NCI-H2227 treated with DMSO at 0.1 percent for 48 hours (cell line): Measurements from ENCODE around the gene NTM.
A peak's percentile ranks its signal among the peaks of the same experiment; 100 is the strongest.

Experiments
- DNase-seq: peaks from one replicate; lab custom pipeline; 2025; lab: John Stamatoyannopoulos, UW

Gene NTM

DNA sequence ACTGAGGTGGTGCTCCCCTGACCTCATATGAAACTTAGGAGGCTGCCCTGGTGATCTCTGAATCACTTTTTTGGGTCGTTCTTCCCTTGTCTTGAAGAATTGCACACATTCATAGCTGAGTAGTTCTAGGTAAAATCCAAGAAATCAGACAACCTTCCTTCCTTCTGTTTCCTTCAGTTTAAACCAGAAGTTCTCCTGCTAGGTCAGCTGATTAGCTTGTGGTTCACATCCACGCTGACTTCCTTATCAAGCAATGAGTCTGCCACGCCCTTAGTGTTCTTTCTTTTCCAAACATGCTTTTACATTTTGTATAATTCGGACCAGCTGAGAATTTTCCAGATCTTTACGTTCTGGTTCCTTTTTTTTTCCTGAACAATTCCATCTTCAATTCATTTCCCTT is 892.8 kb downstream of the NTM start:
- DNase-seq = no peak

DNA sequence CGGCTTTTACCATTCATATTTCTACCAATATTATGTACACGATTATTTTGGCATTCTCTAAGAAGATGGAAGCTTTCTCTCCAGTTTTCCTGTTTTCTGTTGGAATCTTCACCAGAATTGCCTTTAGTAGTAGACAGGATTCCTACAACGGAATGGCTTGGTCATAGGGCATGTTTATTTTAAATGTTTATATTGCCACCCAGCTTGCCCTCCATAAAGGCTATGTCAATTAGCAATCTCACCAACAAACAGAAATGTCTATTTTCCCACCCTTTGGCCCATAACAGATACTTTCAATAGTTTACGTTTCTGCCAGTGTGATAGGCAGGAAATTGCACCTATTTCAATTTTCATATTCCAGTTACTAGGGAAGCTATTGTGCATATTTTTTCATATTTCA is 893.5 kb downstream of the NTM start:
- DNase-seq = no peak

DNA sequence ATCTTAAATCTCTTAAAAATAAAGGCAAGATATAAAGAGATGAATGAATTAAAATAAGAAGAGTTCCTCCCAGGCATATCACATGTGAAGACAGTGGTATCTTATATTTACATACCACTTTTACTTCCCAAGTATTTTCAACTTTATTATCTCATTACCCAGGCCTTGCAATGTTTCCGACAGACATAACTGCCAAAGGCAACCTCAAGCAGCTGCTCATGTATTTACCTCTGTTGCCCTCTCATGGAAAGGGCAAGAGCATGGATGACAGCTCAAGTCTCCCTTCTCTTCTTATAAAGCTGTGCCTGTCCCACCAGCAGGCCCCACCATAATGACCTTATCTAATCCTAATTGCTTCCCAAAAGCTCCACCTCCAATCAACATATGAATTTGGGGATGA is 894.2 kb downstream of the NTM start:
- DNase-seq = no peak

DNA sequence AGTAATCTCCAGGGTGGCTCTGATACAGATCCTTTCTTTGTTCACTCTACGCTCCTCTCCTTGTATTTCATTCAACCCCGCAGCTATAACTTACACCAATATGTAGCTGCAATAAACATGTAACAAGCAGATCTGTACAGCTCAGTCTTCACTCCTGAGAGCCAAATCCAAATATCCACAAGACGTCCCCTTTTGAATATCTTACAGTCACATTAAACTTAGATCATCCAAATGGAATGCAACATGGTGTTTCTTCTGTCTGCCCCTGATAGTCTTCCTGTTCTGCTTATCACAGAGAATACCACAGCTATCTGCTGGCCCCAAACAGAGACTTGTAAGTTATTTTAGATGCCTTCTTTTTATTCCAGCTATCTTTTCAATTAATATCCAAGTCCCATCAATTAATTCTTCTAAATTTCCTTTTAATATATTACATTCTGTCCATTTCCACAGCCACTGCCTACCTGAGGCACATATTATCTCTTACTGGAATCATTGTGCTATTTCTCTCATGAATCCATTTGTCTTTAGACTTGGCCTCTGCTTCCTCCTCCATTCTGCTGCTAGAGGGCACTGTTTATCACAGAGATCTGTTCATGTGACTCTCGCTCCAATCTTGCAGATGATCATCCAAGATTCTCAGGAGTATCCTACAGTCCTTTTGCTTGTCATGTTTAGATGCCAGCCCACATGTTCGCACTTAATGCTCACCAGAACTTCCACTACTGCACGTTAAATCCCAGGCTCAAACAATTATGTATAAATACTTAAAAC is 908.6 kb downstream of the NTM start:
- no peak for DNase-seq

DNA sequence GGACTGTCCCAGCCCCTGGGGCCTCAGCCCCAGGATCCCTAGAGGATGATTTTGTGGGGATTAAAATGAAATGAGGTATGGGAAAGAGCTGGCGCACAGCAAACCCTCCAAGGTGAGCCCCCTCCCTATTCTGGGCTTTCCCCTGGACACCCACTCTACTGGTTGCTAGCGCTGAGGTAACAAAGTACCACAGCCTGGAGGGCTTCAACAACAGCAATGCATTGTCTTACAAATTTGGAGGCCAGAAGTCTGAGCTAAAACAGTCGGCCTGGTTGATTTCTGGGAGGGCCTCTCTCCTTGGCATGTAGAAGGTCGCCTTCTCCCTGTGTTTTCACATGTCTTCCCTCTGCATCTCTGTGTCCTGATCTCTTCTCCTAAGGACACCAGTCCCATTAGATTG is 913.6 kb downstream of the NTM start:
- DNase-seq = no peak

DNA sequence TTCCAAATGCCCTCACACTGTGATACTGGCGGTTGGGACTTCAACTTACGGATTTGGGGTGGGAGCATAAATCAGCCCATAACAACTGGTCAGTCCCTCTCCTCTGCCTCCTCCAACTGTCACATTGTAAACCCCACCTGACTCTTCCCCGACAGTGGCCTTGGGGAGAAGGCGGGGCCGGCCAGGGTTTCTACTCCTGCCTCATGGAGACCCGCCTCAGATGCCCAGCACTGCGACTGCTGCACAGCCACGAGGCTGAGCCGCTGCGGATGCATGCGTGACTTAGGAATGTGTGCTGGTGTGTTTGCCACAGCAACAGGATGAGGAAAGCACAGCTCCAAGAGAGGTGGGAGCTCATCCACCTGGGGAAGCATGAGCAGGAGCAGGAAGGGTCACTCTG is 914.2 kb downstream of the NTM start:
- no peak for DNase-seq

DNA sequence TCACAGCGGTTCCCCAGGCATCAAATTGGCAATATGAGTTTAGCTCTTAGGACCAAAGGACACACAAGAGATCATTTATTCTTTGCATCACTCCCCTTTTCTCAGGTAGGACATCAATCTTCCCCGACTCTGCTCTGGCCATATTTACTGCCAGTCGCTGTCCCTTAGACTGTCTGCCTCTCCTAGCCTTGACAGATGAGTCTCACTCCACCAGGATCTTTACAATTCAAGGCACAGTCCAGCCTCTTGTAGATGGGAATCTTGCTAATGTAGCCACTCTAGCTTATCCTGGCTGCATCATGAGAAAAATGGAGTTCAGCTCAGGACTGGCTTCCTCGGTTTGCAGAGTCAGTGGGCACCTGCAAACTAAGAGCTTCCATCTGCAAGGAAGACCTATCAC is 915.2 kb downstream of the NTM start:
- DNase-seq = no peak

DNA sequence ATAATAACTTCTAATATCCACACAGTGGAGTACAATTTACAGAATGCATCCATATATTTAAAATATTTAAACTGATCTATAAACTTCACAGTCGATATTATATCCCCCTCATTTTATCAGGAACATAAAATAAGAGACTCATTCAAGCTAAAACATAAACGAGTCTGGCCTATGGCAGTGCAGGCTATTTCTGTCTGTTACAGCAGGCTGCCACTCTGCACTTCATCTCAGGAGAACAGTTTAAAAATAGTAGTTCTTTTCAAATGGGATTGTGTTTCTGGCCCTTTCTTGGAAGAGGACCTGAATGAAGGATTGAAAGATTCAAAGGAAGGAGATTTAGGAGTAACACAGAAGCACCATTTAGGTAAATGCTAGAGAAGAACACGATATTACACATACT is 915.7 kb downstream of the NTM start:
- no peak for DNase-seq

DNA sequence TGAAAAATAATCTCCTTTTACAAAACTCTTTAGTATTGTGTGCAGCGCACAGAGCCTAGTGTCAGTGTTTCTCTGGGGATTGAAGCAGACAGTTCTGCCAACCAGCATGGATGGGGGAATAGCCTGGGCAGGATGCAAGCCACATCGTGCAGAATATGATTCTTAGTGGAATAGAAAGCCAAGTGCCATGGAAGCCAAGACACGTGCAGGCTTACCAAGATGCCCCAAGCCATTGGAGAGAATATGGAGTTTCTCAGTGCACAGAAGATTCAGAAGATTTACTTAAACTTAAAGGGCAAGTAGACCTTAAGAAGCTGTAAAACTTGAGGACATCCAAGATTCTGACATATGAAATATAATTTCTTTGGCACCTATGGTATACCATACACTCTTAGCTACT is 917.6 kb downstream of the NTM start:
- DNase-seq = no peak

DNA sequence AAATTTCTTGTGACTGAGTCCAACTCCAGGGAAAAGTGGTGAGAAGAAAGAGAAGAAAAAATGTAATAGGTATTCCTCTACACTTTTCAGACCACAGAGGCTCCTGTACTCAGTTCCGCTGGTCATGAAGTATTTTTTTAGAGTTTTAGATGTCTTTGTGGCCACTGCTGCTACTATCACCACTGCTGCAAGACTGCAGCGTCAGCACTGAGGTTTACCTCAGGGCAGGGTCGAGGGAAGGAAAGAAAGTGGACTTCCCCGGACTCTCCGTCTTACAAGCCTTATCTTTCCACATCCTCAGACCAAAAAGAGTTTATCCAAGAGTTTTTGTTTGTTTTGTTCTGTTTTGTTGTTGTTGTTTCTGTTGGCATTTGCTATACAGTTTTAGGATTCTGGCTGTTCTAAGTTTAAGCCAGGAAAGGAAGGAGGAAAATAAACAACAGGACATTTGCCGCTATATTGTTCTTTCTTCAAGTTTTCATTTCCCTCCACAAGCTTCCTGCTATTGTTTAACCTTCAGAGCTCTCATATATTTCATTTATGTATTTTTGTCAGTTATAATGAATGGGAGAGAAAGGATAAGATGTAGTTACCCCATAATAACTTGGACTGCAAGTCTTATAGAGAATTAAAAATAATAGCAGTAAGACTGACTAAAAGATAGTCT is 919.3 kb downstream of the NTM start:
- DNase-seq = no peak

DNA sequence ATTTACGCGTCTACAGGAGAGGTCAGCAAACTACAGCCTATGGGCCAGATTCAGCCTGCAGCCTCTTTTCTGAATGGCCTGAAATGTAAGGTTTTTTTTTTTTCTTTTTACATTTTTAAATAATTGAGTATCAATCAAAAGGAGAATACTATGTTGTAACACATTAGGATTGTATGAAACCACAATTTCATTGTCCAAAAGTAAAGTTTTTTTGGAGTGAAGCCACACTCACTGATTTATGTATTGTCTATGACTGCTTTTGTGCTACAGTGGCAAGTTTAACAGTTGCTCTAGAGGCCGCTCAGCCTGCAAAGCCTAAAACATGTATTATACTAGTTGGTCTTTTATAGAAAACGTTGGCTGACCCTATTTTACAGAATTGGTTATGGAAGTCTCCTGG is 923.2 kb downstream of the NTM start:
- DNase-seq = no peak

DNA sequence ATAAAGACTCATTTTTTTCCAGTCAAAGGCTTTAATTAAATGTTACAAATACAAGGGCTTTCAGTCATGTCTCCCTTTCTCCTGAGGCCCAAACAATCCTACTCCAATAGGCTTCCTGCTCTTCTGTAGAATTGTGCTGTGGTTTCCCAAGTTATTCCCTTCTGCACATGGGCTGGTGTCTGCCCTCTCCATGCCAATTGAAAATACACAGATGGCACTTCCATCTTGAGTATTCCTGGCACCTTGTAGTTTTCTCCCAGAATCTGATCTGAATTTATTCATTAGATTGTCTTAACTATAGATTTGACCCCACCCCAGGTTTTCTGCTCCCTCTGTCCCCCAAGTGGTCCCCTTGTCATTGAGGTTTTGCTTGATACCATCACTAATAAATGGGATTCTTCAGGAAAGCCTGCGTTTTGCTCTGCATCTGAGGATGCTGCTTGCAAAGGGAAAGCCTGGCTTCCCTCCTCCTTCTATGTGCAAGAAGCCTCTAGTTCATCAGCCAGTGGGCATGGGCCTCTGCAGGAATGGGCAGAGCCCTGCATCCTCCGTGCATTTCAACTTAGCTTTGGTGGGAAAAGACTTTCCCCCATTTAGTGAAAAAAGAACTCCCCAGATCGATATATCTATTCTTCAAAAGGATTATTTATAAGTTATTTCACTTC is 926.7 kb downstream of the NTM start:
- no peak for DNase-seq

DNA sequence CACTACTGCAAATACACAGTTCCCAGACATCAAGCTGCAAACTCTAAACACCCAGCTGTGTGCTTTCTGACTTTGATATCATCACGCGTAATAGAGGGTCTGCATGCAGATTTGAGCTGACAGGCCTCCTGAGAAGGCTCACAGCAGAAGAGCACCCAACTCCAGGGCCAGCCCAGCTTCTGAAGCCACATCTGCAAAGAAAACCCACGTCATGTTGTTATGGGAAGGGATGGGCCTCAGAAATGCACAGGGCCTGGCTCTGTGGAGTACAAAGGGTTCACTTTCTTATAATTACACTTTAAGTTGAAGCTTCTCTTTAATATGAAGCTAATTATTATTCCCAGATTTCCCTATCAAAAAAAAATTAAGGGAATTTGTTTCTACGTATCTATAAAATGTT is 927.9 kb downstream of the NTM start:
- DNase-seq = no peak

DNA sequence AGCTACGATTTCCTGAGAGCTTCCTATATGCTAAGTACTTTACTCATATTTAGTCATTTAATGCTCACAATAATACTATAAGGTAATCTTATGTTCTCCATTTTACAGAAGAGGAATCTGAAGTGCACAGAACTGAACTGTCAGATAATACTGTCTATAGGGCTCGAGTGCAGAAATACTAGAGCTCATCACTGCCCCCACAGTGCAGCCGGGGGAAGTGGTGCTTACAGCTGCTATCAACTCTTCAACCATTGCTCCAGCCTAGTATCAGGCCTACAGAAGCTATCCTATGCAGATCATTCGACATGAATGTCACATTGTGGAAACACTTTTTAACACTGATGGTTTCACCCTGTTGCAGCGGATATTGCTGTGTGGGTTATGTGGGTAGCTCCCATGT is 929.9 kb downstream of the NTM start:
- no peak for DNase-seq

DNA sequence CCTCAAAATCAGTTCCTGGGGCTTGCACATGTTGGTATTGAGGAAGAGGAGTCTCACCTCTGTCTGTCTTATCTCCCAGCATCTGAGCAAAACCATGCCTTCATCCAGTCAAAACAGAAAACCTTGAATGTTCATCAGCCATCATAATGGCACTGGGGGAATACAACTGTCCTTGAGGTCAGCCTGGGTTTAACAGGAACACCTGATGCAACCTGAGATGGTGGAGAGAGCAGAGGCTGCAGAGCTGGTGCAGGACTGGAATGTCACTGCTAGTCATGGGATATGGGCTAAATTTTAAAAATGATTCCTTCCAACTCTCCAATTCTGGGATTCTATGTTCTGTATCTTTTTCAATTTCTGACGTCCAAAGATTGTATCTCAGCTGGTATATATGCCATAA is 931.0 kb downstream of the NTM start:
- no peak for DNase-seq

DNA sequence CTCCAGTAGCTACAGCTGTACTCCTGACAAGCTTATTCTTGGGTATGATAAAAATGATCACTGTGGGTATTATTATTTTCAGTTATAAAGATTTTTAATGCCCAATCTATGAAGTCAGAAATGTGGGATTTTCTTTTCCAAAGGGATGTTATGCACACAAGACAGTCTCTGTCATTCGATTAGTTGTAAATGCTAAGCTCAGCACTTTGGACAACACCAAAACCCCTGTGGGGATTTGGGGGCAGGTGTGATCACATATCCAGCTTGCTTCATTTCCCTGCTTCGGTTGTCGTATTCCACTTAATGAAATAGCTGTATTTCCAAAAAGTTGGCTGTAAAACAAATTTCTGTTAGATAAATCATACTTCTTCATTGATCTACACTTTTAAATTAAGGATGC is 931.5 kb downstream of the NTM start:
- DNase-seq = no peak

DNA sequence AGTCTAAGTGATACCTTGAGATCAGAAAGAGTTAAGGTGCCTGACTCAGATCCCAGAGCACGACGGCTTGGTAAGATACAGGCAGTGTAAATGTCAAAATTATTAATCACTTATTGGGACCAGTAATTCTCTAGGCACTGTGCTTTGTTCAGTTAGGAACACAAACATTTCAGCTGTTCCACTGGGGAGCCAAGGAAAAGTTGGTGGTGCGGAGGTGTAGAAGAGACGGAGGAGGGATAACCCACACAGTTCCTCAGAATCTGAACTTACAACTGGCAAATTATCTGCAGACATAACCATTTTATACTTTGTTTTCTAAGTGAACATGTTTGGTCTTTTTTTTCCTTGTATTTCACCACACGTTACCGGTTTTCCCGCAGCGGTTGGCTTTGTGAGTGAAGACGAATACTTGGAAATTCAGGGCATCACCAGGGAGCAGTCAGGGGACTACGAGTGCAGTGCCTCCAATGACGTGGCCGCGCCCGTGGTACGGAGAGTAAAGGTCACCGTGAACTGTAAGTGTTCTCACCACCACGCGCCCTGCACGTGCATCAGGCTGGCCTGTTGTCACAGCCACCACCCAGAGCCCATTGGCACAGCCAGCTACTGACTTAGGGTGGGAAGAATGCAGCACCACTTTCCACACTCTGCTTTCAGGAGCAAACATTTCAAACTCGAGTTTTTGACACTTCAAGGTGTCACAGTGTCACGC is 937.0 kb downstream of the NTM start:
- no peak for DNase-seq

DNA sequence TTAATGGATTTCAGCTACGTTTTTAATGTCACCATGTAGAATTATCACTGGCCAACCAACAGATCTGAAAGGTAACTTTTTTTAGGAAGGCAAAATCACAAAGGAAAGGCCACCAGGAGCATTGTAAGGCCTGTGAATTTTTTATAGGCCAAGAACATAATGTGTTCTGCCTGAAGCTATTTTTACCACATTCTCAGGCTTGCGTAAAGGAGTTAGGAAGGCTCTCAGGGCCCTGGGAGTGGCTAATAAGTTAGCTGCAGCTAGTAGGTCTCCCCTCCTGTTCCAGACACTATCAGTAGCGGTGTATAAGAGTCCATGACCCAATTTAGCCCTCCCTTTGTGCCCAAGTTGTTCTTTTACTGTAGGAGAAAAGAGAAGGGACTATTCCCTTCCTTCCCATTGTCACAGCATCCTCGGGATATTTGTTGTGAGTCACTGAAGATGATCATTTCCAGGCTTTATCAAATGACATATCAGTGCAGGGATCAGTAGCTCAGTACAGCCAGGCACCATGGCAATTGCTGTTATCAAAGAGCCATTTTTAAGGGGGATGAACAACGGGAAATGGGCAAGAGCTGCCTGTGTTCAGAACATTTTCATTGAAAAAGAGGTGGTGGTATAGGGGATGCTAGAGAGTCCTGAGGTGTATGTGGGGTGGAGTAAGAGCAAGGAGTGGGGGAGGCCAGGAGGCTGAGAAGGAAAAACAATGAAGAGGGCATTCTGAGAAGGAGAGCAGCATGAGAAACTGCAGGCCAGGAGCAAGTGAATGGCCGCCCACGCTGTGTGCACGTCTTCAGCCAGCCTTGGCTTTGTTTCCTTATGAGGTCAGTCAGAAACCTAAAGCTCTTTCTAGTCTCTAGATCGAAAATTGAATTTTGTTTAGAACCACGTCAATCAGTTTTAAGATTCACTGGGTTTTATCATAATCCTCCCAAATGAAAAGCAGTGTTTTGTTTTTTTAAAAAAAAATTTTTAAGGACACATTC is 940.3 kb downstream of the NTM start:
- no peak for DNase-seq

DNA sequence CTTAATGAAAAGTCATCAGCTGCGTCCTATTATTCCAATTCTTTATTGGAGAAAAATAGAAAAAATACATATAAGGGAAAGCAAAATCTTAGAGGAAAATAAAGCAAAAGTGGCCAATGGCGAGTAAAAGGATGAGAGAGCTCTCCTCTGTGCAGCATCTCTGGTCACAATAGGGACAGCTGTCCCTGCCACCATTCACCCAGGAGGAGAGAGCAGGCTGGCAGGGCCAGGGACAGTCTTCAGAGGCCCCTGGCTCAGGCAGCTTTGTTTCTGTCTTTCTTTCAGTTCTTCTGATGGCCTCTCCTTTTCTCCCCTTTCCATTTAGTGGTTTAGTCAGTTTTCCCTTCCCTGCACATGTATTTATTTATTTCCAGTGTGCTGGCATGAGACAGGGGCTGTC is 941.3 kb downstream of the NTM start:
- no peak for DNase-seq

DNA sequence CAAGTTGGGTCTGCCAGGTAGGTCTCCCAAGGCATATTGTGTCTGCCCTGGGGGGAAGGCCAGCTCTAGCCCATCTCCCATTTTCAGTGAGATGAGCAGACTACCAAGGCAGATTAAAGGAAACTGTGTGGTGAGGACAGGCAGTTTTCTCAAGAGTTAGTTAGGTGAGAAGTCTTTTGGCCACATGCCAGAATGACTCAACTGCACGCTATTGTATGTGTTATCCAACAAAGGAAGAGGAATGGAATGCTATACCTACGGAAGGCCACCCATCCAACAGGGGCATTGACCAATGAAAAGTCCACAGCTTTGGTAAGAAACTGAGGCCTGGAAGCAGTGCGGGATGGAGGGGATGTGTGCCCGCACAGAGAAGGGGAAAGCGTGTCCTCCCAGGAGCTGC is 941.7 kb downstream of the NTM start:
- no peak for DNase-seq

DNA sequence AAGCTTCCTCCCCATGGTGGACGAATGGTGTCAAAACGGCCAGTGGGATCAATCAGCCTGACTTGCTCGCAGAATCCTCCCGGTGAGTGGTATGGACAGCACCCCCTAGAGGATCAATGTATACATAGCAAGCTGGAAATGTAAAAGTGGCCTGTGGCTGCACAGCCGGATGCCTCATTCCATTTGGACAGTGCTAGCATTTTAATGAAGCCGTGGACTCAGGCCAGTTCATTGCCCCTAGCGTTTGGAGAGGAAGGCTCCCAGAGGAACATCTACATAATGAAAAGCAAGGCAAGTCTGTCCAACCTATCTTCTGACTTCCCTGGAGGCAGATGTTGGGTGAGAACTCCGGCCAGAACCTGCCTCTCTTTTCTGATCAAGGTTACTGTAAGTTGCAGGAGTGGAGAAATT is 942.3 kb downstream of the NTM start:
- DNase-seq = peak; percentile 5
